Prostate gland (tissue), 2 donors: ENCODE data around the gene ARHGAP4.

Source experiments
- CTCF ChIP-seq, 4 experiments: fragments of 200-600 bp in 2 of 4; fragments of 450-650 bp in 2 of 4; sonication (generic) in 2 of 4; IDR thresholded peaks; 1 replicate in 3 of 4; 2 replicates in 1 of 4; pipeline ENCODE4 v1.5.1; 2016 to 2019; ENCODE audit warnings: antibody characterized with exemption in 4 of 4, mild to moderate bottlenecking in 2 of 4, moderate library complexity in 2 of 4
- POLR2A ChIP-seq: fragments of 450-650 bp; IDR thresholded peaks from one replicate; pipeline ENCODE4 v1.6.1; 2016; ENCODE audit warnings: antibody characterized with exemption, mild to moderate bottlenecking
- POLR2AphosphoS5 ChIP-seq: sonication (generic); formaldehyde crosslinking; IDR thresholded peaks from one replicate; pipeline ENCODE4 v1.6.1; 2017; ENCODE audit warnings: antibody characterized with exemption

- no peak for TF ChIP-seq CTCF (IDR thresholded peaks at IDR 0.05)
- no peak for TF ChIP-seq POLR2A
- no peak for TF ChIP-seq POLR2AphosphoS5
Observed at GRCh38 chrX:153941336-153942252, 15.5 kb upstream of the ARHGAP4 start.
